Omental fat pad (tissue), 4 donors: ENCODE data around the gene APEX1. TPM values are rescaled to one million over a fixed set of nuclear protein-coding genes. Genes with fewer than 3 reads are reported as not detected.

ENCODE experiments used
- ATAC-seq: fragments of 150-250 bp; one replicate; pipeline ENCODE4 v1.9.1; 2016; ENCODE audit warnings: mild to moderate bottlenecking, moderate library complexity; ENCODE audit not compliant: low FRiP score
- DNase-seq: peaks from one replicate; pipeline ENCODE4 v3.0.0-alpha.2; 2019; ENCODE audit warnings: low spot score
- total RNA-seq, 4 donors: library from RNA; depleted of rRNA; stranded (reverse); fragments of >200 nt; gene quantifications; one replicate each; pipeline ENCODE4 v1.1.0, GENCODE V29; 2016
- TF ChIP-seq, protein P1 (sequence below), 3 donors: fragments of 450-650 bp; IDR thresholded peaks; one replicate each; pipeline ENCODE4 v1.5.1; 2016 to 2017; ENCODE audit warnings: antibody characterized with exemption in 3 of 3, mild to moderate bottlenecking in 3 of 3, moderate library complexity in 2 of 3

The APEX1 gene
- total RNA-seq, 4 donors from 2014 or later = 110 to 146 (median 131) TPM

GRCh38 chr14:20468764-20469241 lies 13.8 kb downstream of the APEX1 start:
- ATAC-seq (peak; percentile 4), DNase-seq (no peak)
- TF ChIP-seq, protein P1, sequence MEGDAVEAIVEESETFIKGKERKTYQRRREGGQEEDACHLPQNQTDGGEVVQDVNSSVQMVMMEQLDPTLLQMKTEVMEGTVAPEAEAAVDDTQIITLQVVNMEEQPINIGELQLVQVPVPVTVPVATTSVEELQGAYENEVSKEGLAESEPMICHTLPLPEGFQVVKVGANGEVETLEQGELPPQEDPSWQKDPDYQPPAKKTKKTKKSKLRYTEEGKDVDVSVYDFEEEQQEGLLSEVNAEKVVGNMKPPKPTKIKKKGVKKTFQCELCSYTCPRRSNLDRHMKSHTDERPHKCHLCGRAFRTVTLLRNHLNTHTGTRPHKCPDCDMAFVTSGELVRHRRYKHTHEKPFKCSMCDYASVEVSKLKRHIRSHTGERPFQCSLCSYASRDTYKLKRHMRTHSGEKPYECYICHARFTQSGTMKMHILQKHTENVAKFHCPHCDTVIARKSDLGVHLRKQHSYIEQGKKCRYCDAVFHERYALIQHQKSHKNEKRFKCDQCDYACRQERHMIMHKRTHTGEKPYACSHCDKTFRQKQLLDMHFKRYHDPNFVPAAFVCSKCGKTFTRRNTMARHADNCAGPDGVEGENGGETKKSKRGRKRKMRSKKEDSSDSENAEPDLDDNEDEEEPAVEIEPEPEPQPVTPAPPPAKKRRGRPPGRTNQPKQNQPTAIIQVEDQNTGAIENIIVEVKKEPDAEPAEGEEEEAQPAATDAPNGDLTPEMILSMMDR (IDR thresholded peaks at IDR 0.05) = no peak

DNA sequence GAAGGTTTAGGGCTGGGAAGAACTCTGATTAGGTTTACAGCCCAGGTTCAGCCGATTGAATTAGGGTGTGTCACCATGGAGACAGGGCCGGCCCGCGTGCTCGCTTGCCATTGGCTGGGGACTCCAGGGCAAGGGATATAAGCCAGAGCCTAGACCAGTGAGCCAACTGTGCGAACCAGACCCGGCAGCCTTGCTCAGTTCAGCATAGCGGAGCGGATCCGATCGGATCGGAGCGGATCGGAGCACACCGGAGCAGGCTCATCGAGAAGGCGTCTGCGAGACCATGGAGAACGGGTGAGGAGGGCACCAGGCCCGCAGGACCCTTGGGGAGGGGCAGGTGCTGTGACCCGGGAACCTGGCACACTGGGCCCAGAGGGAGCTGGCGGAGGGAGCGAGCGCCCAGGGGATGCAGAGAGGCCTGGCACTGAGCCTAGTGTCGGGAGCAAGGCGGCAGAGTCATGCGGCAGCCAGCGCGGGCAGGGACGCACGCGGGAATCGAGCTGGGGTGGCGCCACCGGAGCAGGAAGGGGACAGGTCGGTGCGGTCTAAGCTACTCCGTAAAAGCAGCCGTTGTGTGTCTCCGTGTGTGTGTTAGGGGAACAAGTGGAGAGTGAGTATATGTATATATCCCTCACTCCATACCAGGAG lies 14.3 kb downstream of the APEX1 start, which contains the start of gene PNP:
TSS of gene PNP (plus strand) at position 165 of the 648 bp plus-strand sequence. CDS start at position 284, 119 bp downstream.
- peak; percentile 75 for DNase-seq
- ATAC-seq = peak; percentile 94
- TF ChIP-seq, protein P1 (IDR thresholded peaks at IDR 0.05) = no peak

DNA sequence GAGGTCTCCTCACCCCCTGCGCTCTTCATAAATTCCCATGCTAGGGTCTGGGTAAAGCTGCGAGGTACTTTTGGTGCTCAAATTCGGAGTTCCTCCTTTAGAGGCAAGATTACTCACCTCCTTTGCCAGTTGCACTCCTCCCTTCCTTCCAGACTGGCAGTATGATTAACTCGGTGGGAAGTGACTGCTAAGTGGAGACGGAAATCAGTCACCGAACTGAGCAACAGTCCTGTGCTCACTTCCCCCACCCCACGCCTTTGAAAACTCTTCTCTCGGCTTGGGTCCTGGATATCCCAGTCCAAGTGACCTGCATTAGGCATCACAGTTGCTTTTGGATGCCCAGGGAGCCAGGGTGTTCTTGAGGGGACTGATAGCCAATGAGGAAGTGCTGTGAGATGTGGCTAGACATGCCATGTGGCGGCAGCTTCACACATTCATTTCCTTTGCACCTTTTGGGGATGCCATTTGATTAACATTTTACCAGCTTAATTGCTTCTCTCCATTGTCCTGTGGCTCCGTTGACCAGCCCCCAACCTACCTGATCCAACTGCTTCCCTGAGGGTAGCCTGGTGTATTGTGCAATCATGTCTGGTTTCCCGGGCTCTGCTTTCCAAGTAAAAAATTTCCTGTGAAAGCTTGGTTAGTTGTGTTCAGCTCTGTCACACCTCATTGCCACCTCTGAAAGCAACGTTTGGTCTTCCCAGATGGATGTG lies 15.0 kb downstream of the APEX1 start:
- TF ChIP-seq, protein P1 (IDR thresholded peaks at IDR 0.05) = no peak
- ATAC-seq = peak; percentile 78
- peak; percentile 28 for DNase-seq

DNA sequence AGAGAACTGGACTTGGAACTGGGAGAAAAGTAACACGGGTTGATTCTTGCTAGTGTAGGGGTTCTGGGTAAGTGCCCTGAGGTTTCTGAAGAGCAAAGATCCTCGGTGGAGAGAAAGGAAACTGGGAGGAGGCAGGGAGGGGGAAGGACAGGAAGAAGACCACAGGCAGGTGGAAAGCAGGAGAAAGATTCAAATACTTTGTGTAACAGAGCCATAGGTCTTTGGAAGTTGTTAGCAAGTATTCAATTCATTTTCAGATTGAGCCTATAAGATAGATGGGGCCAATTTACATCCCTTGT lies 15.5 kb downstream of the APEX1 start:
- ATAC-seq (no peak), DNase-seq (no peak)
- TF ChIP-seq, protein P1 (IDR thresholded peaks at IDR 0.05) = no peak

DNA sequence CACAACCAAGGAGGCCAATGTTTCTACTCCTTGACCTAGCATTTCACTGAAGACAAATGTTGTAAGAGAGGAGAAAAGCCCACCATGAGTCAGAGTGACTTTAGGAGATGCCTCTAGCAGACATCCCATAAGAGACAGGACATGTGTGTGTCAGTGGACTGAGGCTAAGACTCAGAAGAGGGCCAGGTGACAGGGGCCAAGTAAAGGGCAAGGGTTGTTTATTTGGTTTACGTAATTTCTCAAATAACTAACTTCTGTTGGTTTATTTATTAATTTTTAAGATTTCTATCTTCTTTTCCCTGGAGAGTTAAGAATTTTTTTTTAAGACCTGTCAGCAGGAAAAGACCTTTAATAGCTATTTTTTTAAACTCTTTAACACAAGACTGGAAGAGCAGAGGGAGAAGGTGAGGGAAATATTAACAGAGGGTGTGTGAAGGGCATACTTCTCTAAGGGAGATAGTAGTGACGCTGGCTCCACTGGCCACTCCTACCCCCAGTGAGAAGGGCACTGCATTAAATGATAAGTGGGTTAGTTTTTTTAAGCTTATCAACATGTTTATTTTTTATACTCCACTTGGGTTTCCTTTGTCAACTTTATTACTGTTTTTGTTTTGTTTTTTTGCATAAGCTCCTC lies 17.6 kb downstream of the APEX1 start:
- TF ChIP-seq, protein P1 (IDR thresholded peaks at IDR 0.05) = no peak
- DNase-seq = no peak
- ATAC-seq = no peak

DNA sequence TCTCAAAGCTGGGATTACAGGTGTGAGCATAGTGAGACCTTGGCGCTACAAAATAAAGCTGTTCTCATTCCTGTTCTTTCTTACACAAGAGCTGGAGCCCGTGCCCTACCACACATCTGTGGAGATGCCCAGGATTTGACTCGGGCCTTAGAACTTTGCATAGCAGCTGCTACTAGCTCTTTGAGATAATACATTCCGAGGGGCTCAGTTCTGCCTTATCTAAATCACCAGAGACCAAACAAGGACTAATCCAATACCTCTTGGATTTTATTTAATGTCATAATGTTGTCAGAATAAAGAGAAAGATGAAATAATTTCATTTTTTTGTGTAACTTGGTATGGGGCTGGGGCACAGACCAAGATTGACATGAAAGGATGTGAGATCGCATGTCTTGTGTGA lies 21.8 kb downstream of the APEX1 start:
- TF ChIP-seq, protein P1 (IDR thresholded peaks at IDR 0.05) = no peak
- no peak for ATAC-seq
- no peak for DNase-seq
